ENCODE data around the gene PSD4.

PSD4 gene

DNA sequence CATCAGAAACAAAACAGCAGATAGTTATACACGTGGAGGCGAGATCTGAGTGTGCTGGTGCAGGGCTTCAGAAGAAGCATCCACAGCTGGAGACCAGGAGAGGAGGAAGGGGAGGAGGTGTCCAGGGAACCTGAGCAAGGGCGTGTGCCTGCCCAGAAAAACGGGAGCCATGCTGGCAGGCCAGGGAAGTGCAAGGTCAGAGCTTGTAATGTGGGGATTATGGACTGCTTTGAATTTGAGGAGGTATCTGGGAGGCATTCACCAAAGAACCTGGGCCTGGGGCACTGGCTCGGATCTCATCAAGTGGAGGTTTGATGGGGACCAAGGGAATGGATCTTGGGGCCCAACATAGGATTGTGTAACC is 12.6 kb downstream of the PSD4 start:
- DNase-seq: no peak

DNA sequence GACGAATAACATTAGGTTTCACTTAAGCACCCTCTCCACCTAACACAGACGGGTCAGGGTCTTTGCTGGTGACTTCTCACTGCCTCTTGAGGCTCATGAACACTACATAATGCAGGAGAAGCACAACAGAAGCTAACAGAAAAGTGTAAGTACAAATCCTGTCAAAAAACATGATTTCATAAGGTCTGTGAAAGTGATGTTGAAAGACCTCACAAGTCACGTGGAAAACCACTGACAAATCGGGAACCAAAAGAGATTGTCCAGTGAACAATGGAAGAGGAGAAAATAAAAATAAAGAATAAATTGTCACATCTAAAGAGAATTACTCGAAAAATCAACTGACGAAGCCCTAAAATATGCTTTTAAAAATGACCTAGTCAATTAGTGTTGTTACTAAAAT is 14.0 kb downstream of the PSD4 start:
- no peak for DNase-seq

DNA sequence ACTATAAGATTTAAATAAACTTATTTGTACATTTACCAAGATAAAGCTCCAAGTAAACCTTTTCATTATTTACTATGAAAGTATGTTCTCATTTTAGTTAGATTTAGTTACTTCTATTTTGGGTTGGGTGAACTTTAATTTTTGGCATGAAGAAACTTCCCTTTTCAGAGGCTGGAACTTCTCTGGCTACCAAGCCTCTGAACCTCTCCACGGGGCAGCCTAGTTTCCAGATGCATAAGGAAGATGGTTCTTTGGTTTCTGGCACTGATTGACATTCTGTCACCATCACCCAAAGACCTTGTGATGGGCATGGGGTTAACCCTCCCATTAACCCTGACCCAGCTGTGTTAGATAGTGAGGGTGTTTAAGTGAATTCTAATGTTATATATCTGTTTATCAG is 17.1 kb downstream of the PSD4 start:
- no peak for DNase-seq

DNA sequence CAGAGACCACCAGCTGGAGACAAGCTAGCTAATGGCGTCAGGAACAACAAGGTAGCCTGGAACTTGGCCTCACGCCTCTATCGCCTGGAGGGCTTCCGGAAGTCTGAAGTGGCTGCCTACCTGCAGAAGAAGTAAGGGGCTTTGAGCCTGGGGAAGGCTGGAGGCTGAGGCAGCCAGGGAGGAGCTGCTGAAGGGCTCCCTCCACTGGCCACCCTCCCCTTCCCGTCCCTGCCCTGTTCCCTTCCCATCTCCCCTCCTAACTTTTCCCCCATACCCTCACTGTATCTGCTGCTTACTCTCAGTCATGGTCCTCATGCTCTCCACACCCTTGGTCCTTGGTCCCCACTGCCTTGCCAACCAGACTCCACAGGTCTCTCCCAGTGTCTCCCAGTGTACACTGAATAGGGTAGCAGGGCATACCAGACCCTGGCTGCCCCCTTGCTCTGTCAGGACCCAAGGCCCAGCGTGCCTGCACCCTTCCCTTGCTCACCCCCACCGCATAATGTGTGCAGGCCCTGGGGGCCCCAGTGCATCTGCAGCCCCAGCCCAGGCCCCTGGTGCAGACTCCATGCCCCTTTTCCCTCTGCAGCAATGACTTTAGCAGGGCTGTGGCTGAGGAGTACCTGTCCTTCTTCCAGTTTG is 18.8 kb downstream of the PSD4 start:
- DNase-seq: no peak

DNA sequence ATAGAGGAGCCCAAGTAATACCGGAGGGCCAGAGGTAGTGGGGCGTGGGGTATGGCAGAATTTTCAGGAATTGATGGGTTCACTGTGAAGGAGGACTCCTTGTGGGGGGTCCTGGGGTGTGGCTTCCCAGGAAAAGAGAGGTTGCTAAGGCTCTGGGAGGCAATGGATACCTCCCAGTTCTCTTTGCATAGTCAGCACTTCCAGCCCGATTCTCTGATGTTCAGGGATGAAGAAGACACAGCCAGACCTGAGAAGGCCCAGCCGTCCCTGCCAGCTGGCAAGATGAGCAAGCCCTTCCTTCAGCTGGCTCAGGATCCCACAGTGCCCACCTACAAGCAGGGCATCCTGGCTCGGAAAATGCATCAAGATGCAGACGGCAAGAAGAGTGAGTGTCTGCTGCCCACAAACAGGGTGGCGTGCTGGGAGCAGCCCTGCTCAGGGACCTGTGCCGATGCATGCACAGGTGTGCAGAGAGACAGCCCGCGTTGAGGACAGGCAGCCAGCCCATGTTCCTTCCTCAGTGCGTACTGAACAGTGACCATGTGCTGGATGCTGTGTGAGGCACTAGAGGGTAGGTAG is 22.2 kb downstream of the PSD4 start:
- DNase-seq: no peak

DNA sequence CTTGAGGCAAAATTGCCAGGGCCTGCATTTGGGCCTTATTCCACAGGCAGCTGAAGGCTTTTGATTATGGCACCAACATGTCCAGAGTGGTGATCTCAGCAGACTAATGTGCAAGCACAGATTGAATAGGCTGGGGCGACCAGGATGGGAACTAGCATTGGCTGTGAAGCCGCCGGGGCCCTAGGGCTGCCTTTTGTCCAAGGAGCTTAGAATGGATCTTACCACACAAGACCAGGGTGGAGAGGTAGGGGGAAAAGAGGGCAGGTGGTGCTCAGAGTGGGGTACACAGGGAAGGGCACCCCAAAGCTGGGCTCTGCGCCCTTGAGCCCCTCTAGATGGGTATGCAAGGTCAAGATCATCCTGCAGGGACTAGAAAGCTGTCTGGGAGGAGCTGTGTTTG is 23.1 kb downstream of the PSD4 start:
- DNase-seq: no peak

DNA sequence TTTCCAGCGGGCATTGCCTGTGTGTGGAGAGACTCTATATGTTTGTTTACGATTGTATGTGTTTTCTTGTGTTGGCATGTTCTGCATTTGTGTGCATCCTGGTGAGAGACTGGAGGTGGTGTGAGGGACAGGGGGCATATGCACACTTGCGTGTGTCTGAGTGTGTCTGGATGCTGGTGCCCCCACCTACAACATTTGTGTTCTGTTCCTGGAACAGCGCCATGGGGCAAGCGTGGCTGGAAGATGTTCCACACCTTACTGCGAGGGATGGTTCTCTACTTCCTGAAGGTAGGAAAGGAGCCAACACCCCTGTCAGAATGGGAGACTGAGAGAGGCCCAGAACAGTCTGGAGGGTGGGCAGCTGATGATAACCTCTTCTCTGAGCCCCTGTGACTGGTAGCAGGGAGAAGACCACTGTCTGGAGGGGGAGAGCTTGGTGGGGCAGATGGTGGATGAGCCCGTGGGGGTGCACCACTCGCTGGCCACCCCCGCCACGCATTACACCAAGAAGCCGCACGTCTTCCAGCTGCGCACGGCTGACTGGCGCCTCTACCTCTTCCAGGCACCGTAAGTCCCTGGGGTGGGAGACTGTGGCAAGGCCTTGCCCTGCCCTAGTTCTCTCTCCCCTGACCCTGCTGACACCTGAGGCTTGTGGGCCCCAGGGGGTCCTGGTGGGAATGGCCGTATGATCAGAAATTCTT is 23.7 kb downstream of the PSD4 start:
- DNase-seq: no peak

DNA sequence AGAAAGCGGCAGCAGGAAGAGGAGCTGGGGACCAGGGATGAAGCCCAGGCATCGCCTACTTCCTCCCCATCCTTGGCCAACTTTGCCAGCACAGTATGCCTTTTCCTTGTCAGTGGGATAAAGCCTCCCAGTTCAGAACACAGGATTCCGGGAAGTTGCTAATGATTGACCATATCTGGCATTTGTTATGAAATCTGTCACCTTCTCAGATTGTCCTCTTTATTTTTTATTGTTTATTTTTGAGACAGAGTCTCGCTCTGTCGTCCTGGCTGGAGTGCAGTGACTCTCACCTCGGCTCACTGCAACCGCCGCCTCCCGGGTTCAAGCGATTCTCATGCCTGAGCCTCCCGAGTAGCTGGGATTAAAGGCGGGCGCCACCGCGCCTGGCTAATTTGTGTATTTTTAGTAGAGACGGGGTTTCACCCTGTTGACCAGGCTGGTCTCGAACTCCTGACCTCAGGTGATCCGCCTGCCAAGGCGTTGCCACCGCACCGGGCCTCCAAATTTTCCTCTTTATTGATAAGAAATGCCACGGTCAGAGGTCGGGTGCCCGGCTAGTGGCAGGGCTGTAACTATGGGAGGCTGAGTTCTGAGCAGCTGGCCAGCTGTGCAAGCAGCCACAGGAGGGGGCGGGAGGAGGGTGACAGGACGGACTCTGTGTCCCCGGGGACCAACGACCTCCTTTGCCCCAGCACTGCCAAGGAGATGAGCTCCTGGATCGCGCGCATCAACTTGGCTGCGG is 24.4 kb downstream of the PSD4 start:
- no peak for DNase-seq

DNA sequence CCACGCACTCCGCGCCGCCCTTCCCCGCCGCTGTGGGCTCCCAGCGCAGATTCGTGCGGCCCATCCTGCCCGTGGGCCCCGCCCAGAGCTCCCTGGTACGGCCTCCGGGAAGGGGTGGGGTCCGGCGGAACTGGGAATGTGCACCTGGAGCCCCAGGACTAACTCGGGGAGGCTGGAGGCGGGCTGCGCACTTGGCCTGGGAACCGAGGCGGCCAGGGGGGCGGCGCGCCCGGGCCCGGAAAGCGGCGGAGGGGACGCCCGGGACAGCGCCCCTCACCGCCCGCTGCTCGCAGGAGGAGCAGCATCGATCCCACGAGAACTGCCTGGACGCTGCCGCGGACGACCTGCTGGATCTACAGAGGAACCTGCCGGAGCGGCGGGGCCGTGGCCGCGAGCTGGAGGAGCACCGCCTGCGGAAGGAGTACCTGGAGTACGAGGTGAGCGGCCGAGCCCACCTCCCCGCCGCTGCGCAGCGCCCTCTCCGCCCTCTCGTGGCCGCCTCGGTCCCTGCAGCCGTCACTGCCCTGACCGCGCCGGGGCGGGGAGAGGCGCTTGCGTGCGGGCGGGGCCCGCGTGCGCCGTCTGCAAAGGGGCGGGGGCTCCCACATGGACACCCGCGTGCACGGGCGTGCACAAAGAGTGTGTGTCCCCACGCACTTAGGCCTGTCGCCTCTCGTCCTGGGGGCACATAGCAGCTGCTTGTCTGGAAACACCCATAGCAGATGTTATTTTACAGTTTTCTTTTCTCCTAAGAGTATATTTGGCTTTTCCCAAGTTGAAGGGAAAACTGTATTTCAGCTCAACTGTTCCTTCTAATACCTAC is 25.2 kb downstream of the PSD4 start:
- peak; percentile 53 for DNase-seq

DNA sequence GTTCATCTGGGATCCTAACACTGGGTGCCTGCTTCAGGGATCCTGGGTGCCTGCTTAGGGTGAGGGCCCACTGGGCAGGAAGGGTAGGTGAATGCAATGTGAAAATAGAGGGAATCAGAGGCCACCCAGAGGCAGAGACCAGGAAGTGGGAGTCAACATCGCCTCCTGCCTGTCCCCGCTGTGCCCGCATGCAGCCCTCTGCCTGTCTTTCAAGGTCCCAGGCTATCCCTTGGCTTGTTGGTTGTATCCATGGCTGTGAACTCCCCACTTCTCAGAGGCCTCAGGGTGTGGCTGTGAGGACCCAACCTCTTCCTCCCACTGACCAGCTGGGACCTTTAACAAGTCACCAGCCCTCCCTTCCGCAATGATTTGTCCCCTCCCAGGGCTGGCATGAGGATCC is 26.5 kb downstream of the PSD4 start:
- DNase-seq: no peak

DNA sequence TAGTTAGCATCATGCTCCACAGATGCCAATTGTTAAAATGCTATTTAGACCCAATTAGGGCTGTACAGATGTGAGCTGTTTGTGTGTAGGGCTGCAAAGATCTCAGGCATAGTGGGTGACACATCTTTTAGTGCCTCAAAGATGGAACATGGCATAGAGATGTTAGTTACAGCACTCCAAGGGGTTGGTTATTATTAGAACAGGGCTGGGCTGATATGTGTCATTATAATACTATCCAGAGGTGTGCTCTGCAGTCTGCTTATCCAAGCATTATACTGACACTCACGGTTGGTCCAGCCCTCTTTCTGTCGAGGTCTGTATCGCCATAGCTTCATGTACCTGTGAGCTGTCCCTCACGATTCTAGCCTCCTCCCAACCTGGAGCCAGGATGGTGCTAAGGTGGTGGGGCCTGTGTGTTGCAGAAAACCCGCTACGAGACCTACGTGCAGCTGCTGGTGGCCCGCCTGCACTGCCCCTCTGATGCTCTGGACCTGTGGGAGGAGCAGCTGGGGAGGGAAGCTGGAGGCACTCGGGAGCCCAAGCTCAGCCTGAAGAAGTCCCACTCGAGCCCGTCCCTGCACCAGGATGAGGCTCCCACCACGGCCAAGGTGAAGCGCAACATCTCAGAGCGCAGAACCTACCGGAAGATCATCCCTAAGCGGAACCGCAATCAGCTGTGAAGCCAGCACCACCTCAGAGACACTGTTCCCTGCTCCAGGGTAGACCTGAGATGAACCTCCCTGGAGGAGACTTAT is 27.1 kb downstream of the PSD4 start:
- no peak for DNase-seq

DNA sequence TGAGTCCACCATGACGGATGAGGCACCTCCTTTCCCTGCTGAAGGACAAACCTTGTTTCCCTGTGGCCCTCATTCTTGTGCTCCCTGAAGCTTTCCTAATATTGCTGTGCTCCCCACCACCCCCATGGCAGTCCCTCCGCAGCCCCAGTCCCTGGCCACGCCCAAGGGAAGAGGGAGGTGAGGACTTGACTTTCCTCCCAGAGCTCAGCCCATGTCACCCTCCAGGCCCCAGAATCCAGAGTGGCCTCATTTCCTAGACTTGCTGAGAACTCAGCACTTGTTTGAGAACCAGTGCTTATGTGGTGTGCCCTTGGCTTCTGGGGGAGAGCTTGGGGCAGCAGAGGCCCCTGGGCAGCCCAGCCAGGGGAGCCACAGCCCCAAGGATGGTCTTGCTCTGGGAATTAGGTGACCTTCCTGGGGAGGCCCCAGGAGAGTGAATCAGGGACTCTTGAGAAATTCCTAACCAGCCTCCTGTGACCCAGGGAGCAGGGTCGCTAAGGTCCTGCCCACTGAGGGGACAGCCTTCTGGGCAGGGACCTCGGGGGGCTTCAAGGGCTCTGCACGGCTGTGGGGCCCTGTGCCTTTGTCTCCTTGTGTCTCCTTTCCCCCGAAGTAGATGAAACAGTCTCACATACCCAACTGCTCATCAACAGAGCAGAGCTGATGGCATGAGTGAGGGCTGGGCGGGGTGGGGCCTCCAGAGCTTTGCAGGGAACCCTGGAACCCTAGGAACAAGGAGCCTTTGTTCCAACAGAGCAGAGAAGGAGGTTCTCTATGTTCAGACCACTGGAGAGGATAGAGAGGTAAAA is 27.9 kb downstream of the PSD4 start:
- DNase-seq: no peak

DNA sequence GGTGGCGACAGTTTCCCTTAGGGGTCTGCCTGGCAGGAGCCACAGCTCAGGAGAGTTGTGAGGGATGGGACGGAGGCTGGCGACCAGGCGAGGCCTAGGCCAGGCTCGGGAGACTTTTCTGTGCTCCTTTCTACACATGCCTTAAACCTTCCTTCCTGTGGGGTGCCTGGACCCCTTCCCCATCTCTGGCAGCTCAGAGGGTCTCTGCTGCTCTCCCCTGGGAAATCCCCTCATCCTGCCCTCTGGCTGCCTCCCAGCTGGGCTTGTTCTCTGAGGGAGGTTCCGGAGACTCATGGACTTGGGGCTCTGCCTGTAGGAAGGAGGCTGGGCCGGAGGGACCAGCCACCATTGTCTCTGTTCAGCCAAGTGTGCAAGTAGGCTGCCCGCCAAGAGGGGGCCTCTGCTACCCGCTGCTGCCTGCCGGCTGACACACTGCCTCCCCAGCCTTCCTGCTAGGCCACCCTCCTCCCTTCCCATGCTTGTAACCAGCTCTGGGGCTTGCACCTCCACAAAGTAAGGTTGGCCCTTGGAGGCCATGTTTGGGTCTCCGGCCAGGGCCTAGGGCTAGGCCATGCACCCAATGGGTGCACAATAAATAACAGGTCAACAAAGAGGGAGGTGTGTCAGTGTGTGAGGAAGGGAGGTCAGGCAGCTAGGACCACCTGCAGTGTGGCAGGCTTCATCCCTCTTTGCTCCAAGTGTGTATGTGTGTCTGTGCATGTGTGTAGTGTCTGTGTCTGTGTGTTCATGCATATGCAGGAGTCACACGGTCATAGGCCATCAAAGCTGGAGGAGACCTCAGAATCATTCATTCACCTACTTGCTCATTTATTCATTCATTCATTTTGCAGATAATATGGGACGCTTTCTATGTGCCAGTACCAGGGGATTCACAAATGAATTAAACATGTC is 28.8 kb downstream of the PSD4 start:
- no peak for DNase-seq

DNA sequence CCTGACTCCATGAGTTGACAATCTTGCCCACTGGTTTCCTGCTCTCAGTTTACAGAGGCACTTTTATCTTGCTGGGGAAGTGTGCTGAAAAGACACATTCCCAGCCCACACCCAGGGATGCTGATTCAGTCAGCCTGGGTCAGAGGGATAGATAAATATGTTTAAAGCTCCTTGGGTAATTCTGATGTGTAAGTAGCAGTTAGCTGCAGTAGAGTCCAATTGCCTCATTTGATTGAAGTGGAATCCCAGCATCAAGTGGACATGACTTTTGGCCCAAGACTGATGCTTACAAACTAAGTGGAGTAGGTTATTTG is 29.4 kb downstream of the PSD4 start:
- no peak for DNase-seq

DNA sequence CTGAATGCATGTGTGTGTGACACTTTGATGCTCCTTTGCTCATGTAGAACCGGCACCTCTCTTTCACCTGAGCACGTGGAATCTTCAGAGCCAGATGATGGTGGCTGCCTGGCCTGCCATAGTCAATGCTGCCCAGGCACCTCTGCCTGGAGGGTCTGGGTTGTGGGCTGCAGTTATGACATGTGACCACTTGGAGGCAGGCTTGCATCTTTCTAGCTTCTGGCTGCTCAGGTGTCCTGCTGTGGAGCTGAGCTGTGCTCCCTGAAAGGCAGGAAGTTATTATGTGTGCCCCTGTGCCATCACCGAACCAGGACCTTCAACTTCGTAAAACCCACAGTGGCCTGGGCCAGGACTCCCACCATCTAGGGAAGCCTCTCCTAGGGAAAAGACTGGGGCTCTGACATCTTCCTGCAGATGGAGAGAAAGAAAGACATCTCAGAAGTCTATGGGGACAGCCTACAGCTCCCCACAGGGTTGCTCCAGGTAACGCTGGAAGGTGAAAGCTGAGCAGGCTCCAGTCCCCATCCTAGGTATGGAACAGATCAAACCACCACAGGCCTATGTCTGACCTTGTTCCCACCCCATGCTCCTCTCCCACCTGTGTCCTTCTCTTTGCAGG is 30.2 kb downstream of the PSD4 start:
- peak; percentile 58 for DNase-seq

DNA sequence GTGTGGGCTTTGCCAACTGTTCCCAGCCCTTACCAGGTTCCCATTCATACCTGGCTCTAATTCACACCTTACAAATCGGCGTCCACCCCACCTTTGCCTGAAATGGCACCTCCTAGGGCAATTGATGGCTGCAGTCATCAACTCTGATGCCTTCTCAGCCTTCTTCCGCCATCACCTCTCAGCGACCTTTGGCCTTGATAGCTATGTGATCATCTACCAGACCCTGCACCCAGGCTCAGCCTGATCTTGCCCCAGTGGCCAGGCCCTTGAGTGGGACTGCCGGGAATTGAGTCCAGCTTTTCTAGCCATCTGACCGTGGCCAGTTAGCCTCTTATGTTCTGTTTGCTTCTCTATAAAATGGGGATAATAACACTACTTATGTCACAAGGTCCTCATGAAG is 32.5 kb downstream of the PSD4 start:
- no peak for DNase-seq

DNA sequence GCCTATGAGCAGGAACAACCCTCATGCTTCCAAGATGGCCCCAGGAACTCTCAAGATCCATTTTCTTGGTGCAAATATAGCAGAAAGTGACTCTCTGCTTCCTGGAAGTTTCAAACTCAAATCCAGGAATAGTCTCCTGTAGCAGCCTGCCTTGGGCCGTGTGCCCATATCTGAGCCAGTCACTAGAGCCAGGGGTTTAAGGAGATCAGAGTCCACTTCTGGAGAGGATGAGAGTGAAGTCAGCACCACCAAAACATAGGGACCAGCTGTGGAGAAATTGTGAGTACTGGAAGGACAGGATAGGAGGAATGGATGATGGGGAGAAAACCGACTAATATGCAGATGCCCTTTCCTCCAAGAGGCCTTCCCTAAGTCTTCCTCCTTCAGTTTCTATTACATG is 33.2 kb downstream of the PSD4 start:
- DNase-seq: no peak

DNA sequence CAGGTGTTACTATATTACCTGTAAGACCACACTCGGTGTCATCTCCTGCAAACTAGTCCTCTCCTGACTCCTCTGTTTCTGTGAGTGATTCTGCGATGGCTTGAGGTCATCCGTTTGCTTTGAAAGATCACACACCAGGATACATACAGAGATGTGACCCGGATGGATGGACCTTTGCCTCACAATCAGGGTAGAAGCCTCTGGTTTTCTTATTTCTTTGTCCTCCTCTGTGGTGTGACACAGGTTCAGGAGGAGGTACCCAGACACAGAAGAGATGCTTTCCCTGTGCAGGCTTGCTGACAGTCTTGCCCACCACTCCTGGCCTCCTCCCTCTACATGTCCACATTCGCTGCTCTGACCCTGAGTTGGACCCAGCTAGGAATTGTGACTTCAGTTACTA is 34.6 kb downstream of the PSD4 start:
- no peak for DNase-seq

DNA sequence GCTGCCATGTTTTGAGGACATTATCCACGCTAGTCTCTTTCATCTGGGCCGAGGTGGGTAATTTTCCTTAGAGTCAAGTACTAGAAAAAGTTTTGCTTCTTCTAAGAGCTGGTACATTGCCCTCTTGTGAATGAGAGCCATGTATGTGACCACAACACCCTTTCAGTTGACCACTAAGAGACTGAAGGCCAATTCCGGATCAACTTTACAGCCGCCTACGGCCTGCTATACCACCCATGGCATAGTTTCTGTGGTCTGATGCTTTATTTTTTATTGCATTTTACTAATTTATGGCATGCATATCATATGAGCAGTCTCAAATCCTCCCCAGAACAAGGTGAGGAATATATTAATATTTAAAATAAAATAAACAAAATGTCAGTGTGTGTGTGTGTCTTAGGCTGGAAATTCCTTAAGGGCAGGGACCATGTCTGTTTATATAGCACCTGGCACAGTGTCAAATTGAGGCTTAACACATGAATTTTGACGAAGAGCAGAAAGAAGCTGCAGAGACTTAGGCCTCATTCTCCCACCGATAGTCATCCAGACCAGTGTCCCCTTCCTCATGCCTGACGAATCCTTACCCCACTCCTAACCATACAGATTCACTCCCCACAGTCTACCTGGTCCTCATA is 35.4 kb downstream of the PSD4 start:
- DNase-seq: no peak

All from T-helper 9 cell (primary cell).